ENCODE results near the gene JADE3. TPM values are rescaled to one million over a fixed set of nuclear protein-coding genes. Genes with fewer than 3 reads are reported as not detected.
"Not testable (repeated sequence)": the region's sequence is repeated elsewhere in the genome, so short reads cannot be mapped to it uniquely, and the experiment has no call there.

The JADE3 gene
- total RNA-seq, 1 experiment from 2014 or later = 7.8 TPM

DNA sequence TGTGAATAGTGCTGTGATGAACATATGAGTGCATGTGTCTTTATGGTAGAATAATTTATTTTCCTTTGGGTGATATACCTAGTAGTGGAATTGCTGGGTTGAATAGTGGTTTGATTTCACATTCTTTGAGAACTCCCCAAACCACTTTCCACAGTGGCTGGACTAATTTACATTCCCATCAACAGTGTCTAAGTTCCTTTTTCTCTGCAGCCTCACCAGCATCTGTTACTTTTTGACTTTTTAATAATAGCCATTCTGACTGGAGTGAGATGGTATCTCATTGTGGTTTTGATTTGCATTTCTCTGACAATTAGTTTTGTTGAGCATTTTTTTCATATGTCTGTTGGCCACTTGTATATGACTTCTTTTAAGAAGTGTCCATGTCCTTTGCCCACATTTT, 29.1 kb downstream of the JADE3 start:
- ChIA-PET CTCF (interaction anchor here (0.7 kb wide), 1 partner anchor 154 kb away, joined by 3 read pairs; no protein-coding TSS in a partner anchor), POLR2A (interaction anchor here (0.6 kb wide), 1 partner anchor 48 kb away, joined by 5 read pairs; no protein-coding TSS in a partner anchor)
- intact Hi-C loops (cut with micrococcal nuclease) = no loop called here
- Mint-ChIP-seq H3K4me3 (ENCODE audit: unreplicated experiment) (no peak overlapping the region), H3K27me3 (ENCODE audit: insufficient read depth, unreplicated experiment) (peaks cover 77% of the 10 kb centered on the region), H3K27ac (ENCODE audit: low read depth, unreplicated experiment) (no peak overlapping the region), H3K9me3 (ENCODE audit: unreplicated experiment) (no peaks in the 10 kb centered on the region), H3K4me1 (ENCODE audit: insufficient read depth, unreplicated experiment) (no peaks in the 10 kb centered on the region), H3K36me3 (ENCODE audit: insufficient read depth, unreplicated experiment) (no peaks in the 10 kb centered on the region)
- no TSS peak for BruUV-seq (replicated peaks)
- DNase-seq (ENCODE audit: unreplicated experiment) = no peak
- TF ChIP-seq CTCF (IDR thresholded peaks at IDR 0.05; ENCODE audit: unreplicated experiment) = no peak

- no peak for DNase-seq (ENCODE audit: unreplicated experiment)
- intact Hi-C loops (cut with micrococcal nuclease) = no loop called here
- TF ChIP-seq CTCF (IDR thresholded peaks at IDR 0.05; ENCODE audit: unreplicated experiment) = no peak
- Mint-ChIP-seq H3K27me3 (ENCODE audit: insufficient read depth, unreplicated experiment) (peaks cover 47% of the 10 kb centered on the region), H3K9me3 (ENCODE audit: unreplicated experiment) (no peaks in the 10 kb centered on the region), H3K4me3 (ENCODE audit: unreplicated experiment) (no peak overlapping the region), H3K36me3 (ENCODE audit: insufficient read depth, unreplicated experiment) (no peaks in the 10 kb centered on the region), H3K27ac (ENCODE audit: low read depth, unreplicated experiment) (no peak overlapping the region), H3K4me1 (ENCODE audit: insufficient read depth, unreplicated experiment) (peaks cover 7% of the 10 kb centered on the region)
- BruUV-seq (replicated peaks) = no TSS peak
- ChIA-PET CTCF (no interaction called here), POLR2A (no interaction called here)
Observed at GRCh38 chrX:46953137-46953527, 40.9 kb downstream of the JADE3 start.

- BruUV-seq (replicated peaks) = no TSS peak
- H3K27me3 Mint-ChIP-seq (ENCODE audit: insufficient read depth, unreplicated experiment) = peaks cover 42% of the 10 kb centered on the region
- ChIA-PET CTCF (interaction anchor here (0.6 to 0.9 kb wide), 2 partner anchors 8 to 347 kb away, joined by 3 read pairs; no protein-coding TSS in a partner anchor), POLR2A (no interaction called here)
- no peaks in the 10 kb centered on the region for H3K9me3 Mint-ChIP-seq (ENCODE audit: unreplicated experiment)
- no peak for TF ChIP-seq CTCF (IDR thresholded peaks at IDR 0.05; ENCODE audit: unreplicated experiment)
- intact Hi-C loops (cut with micrococcal nuclease) = no loop called here
- H3K36me3 Mint-ChIP-seq (ENCODE audit: insufficient read depth, unreplicated experiment) = no peaks in the 10 kb centered on the region
- DNase-seq (ENCODE audit: unreplicated experiment) = no peak
- no peak overlapping the region for H3K27ac Mint-ChIP-seq (ENCODE audit: low read depth, unreplicated experiment)
- H3K4me1 Mint-ChIP-seq (ENCODE audit: insufficient read depth, unreplicated experiment) = peaks cover 7% of the 10 kb centered on the region
- H3K4me3 Mint-ChIP-seq (ENCODE audit: unreplicated experiment) = no peak overlapping the region
Observed at GRCh38 chrX:46953597-46953996, 41.4 kb downstream of the JADE3 start.

- no peak for TF ChIP-seq CTCF (IDR thresholded peaks at IDR 0.05; ENCODE audit: unreplicated experiment)
- intact Hi-C loops (cut with micrococcal nuclease) = no loop called here
- Mint-ChIP-seq H3K27me3 (ENCODE audit: insufficient read depth, unreplicated experiment) (peaks cover 37% of the 10 kb centered on the region), H3K36me3 (ENCODE audit: insufficient read depth, unreplicated experiment) (no peaks in the 10 kb centered on the region), H3K27ac (ENCODE audit: low read depth, unreplicated experiment) (no peak overlapping the region), H3K4me1 (ENCODE audit: insufficient read depth, unreplicated experiment) (peaks cover 12% of the 10 kb centered on the region), H3K9me3 (ENCODE audit: unreplicated experiment) (no peaks in the 10 kb centered on the region), H3K4me3 (ENCODE audit: unreplicated experiment) (no peak overlapping the region)
- BruUV-seq (replicated peaks) = no TSS peak
- no peak for DNase-seq (ENCODE audit: unreplicated experiment)
- ChIA-PET CTCF (interaction anchor here (0.6 to 0.9 kb wide), 2 partner anchors 9 to 22 kb away, joined by 3 read pairs; no protein-coding TSS in a partner anchor), POLR2A (interaction anchor here (0.6 kb wide), 1 partner anchor 48 kb away, joined by 3 read pairs; no protein-coding TSS in a partner anchor)
Observed at GRCh38 chrX:46954716-46955115, 42.5 kb downstream of the JADE3 start.

DNA sequence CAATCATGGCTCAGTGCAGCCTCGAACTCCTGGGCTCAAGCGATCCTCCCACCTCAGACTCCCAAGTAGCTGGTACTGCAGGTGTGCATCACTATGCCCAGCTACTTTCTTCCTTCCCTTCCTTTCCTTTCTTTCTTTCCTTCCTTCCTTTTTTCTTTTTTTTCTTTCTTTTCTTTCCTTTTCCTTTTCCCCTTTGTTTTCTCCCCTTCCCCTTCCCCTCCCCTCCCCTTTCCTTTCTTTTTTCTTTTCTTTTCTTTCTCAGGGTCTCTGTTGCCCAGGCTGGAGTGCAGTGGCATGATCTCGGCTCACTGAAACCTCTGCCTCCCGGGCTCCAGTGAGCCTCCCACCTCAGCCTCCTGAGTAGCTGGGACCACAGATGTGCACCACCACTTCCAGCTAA, 44.4 kb downstream of the JADE3 start:
- peaks cover 35% of the 10 kb centered on the region for H3K27me3 Mint-ChIP-seq (ENCODE audit: insufficient read depth, unreplicated experiment)
- H3K4me3 Mint-ChIP-seq (ENCODE audit: unreplicated experiment); H3K9me3 Mint-ChIP-seq (ENCODE audit: unreplicated experiment); DNase-seq (ENCODE audit: unreplicated experiment); intact Hi-C loops (cut with micrococcal nuclease); H3K27ac Mint-ChIP-seq (ENCODE audit: low read depth, unreplicated experiment); H3K36me3 Mint-ChIP-seq (ENCODE audit: insufficient read depth, unreplicated experiment); BruUV-seq (replicated peaks): not testable (repeated sequence)
- ChIA-PET POLR2A (interaction anchor here (2.0 kb wide), 1 partner anchor 10 kb away, joined by 8 read pairs; no protein-coding TSS in a partner anchor), CTCF (interaction anchor here (0.6 kb wide), 1 partner anchor 151 kb away, joined by 3 read pairs; no protein-coding TSS in a partner anchor)
- H3K4me1 Mint-ChIP-seq (ENCODE audit: insufficient read depth, unreplicated experiment) = peaks cover 12% of the 10 kb centered on the region

Data from MCF 10A (cell line).